Naive thymus-derived CD4-positive, alpha-beta T cell (primary cell): ENCODE measurements around the gene EMX2. TPM values are rescaled to one million over a fixed set of nuclear protein-coding genes. Genes with fewer than 3 reads are reported as not detected.

Experiments used
- ATAC-seq: fragments of 150-1000 bp; cut with Tn5 transposase; 2 replicates; pipeline ENCODE4 v1.10.0; 2021; ENCODE audit warnings: mild to moderate bottlenecking, moderate library complexity
- CTCF ChIA-PET: fragments of 350-600 bp; sonication (Branson Sonifier 250); formaldehyde crosslinking; loops from one replicate; lab custom pipeline; 2021; ENCODE audit warnings: antibody characterized with exemption; lab: Charles Lee
- POLR2A ChIA-PET: fragments of 350-600 bp; sonication (Branson Sonifier 250); formaldehyde crosslinking; loops from one replicate; lab custom pipeline; 2021; ENCODE audit warnings: antibody characterized with exemption, inconsistent platforms; lab: Charles Lee
- DNase-seq, 9 donors: peaks; one replicate each; pipeline versions ENCODE4 v3.0.0 to v3.0.0-alpha.2; 2020 to 2022; ENCODE audit warnings: mixed read lengths in 1 of 9
- H3K27ac ChIP-seq: one replicate; pipeline ENCODE4 v1.7.0; 2013; ENCODE audit warnings: mild to moderate bottlenecking, low read depth, low read length, moderate library complexity
- H3K27me3 ChIP-seq, 2 donors: one replicate each; pipeline ENCODE4 v1.7.0; 2013; ENCODE audit warnings: low read length in 2 of 2, mild to moderate bottlenecking in 2 of 2, moderate library complexity in 2 of 2; ENCODE audit not compliant: control insufficient read depth in 2 of 2, insufficient read depth in 2 of 2
- H3K36me3 ChIP-seq, 3 experiments: 1 replicate in 2 of 3; 2 replicates in 1 of 3; pipeline ENCODE4 v1.7.0; 2013; ENCODE audit warnings: low read length in 3 of 3, mild to moderate bottlenecking in 3 of 3, moderate library complexity in 1 of 3; ENCODE audit not compliant: insufficient read depth in 3 of 3, control insufficient read depth in 2 of 3
- H3K4me1 ChIP-seq, 2 donors: one replicate each; pipeline ENCODE4 v1.7.0; 2013; ENCODE audit warnings: low read length in 2 of 2, mild to moderate bottlenecking in 2 of 2, moderate library complexity in 1 of 2; ENCODE audit not compliant: control insufficient read depth in 2 of 2, insufficient read depth in 2 of 2
- H3K4me3 ChIP-seq: 2 replicates; pipeline ENCODE4 v1.7.0; 2013; ENCODE audit warnings: mild to moderate bottlenecking, low read length
- H3K9me3 ChIP-seq, 3 experiments: 1 replicate in 2 of 3; 2 replicates in 1 of 3; pipeline ENCODE4 v1.7.0; 2013; ENCODE audit warnings: low read length in 3 of 3; ENCODE audit not compliant: control insufficient read depth in 2 of 3
- H3K27ac Mint-ChIP-seq, 9 donors: one replicate each; pipeline ENCODE4 v1.8.0; 2020 to 2022; ENCODE audit warnings: mixed read lengths in 9 of 9, mild to moderate bottlenecking in 8 of 9, moderate library complexity in 5 of 9, inconsistent platforms in 2 of 9
- H3K27me3 Mint-ChIP-seq, 5 donors: one replicate each; pipeline ENCODE4 v1.8.0; 2021 to 2022; ENCODE audit warnings: mixed read lengths in 5 of 5, mild to moderate bottlenecking in 1 of 5
- H3K36me3 Mint-ChIP-seq, 5 donors: one replicate each; pipeline ENCODE4 v1.8.0; 2020 to 2022; ENCODE audit warnings: mixed read lengths in 5 of 5, mild to moderate bottlenecking in 3 of 5, inconsistent platforms in 1 of 5
- H3K4me1 Mint-ChIP-seq, 7 donors: one replicate each; pipeline ENCODE4 v1.8.0; 2020 to 2022; ENCODE audit warnings: mixed read lengths in 7 of 7, mild to moderate bottlenecking in 3 of 7, inconsistent platforms in 1 of 7
- H3K4me3 Mint-ChIP-seq, 10 donors: one replicate each; pipeline ENCODE4 v1.8.0; 2020 to 2022; ENCODE audit warnings: mild to moderate bottlenecking in 10 of 10, mixed read lengths in 10 of 10, moderate library complexity in 6 of 10, inconsistent platforms in 2 of 10
- H3K9me3 Mint-ChIP-seq, 11 donors: one replicate each; pipeline ENCODE4 v1.8.0; 2020 to 2022; ENCODE audit warnings: mixed read lengths in 11 of 11, mild to moderate bottlenecking in 4 of 11, inconsistent platforms in 1 of 11, moderate library complexity in 1 of 11
- intact Hi-C, 2 donors: fragments of 100-400 bp; cut with micrococcal nuclease; formaldehyde crosslinking; loops; one replicate each; pipeline ENCODE4 v1.15.1; 2023
- polyA plus RNA-seq, 2 donors: library from polyadenylated mRNA; unstranded; fragments of 300-500 nt; fragmentation: Illumina TruSeq; gene quantifications; one replicate each; pipeline ENCODE4 v1.2.3, GENCODE V29; 2021
- total RNA-seq, 6 experiments: library from RNA in 5 of 6; stranded (reverse) in 5 of 6; gene quantifications; 1 replicate in 5 of 6; 2 replicates in 1 of 6; pipeline ENCODE4 v1.2.3 and lab custom pipeline; 2021 to 2026

The EMX2 gene
- total and polyA plus RNA-seq, 7 experiments from 2014 or later: not detected

GRCh38 chr10:117590101-117590875, 47.7 kb downstream of the EMX2 start:
- Mint-ChIP-seq H3K9me3 (peaks cover 0 to 7% (median 0%) of the 10 kb centered on the region in 11 donors), H3K27me3 (peaks cover 3 to 55% (median 27%) of the 10 kb centered on the region in 5 donors), H3K4me1 (no peaks in the 10 kb centered on the region), H3K4me3 (no peak overlapping the region), H3K27ac (no peak overlapping the region), H3K36me3 (no peaks in the 10 kb centered on the region)
- Histone ChIP-seq H3K27me3 (no peaks in the 10 kb centered on the region), H3K4me3 (no peak overlapping the region), H3K9me3 (no peaks in the 10 kb centered on the region), H3K4me1 (no peaks in the 10 kb centered on the region), H3K27ac (no peak overlapping the region), H3K36me3 (no peaks in the 10 kb centered on the region)
- ChIA-PET CTCF (no interaction called here), POLR2A (no interaction called here)
- ATAC-seq: no peak
- no peak for DNase-seq
- intact Hi-C loops: no loop called here

- no peak overlapping the region for H3K4me3 Mint-ChIP-seq
- POLR2A ChIA-PET: no interaction called here
- H3K27ac ChIP-seq: no peak overlapping the region
- no peak overlapping the region for H3K27ac Mint-ChIP-seq
- intact Hi-C loops: no loop called here
- H3K27me3 Mint-ChIP-seq: peaks cover 3 to 53% (median 26%) of the 10 kb centered on the region in 5 donors
- no peaks in the 10 kb centered on the region for H3K27me3 ChIP-seq
- no peak overlapping the region for H3K4me3 ChIP-seq
- peaks cover 0 to 7% (median 0%) of the 10 kb centered on the region in 11 donors for H3K9me3 Mint-ChIP-seq
- no peaks in the 10 kb centered on the region for H3K9me3 ChIP-seq
- H3K4me1 Mint-ChIP-seq: no peaks in the 10 kb centered on the region
- ATAC-seq (no peak), DNase-seq (no peak)
- CTCF ChIA-PET: no interaction called here
- H3K36me3 Mint-ChIP-seq: no peaks in the 10 kb centered on the region
- no peaks in the 10 kb centered on the region for H3K4me1 ChIP-seq
- H3K36me3 ChIP-seq: no peaks in the 10 kb centered on the region
These were observed 48.5 kb downstream of the EMX2 start for GRCh38 chr10:117591043-117591442.

GRCh38 chr10:117594722-117595121, 52.2 kb downstream of the EMX2 start:
- no peak overlapping the region for H3K4me3 ChIP-seq
- Mint-ChIP-seq H3K4me1 (no peaks in the 10 kb centered on the region), H3K27me3 (peaks cover 6 to 45% (median 21%) of the 10 kb centered on the region in 5 donors), H3K36me3 (no peaks in the 10 kb centered on the region), H3K4me3 (no peak overlapping the region), H3K27ac (no peak overlapping the region), H3K9me3 (peaks cover 0 to 1% (median 0%) of the 10 kb centered on the region in 11 donors)
- H3K36me3 ChIP-seq: no peaks in the 10 kb centered on the region
- POLR2A ChIA-PET: no interaction called here
- CTCF ChIA-PET: no interaction called here
- H3K27me3 ChIP-seq: no peaks in the 10 kb centered on the region
- H3K9me3 ChIP-seq: no peaks in the 10 kb centered on the region
- DNase-seq (no peak), ATAC-seq (no peak)
- H3K27ac ChIP-seq: no peak overlapping the region
- H3K4me1 ChIP-seq: no peaks in the 10 kb centered on the region
- intact Hi-C loops: no loop called here

- H3K9me3 ChIP-seq: no peaks in the 10 kb centered on the region
- peaks cover 0 to 3% of the 10 kb centered on the region in 2 donors for H3K27me3 ChIP-seq
- no peak overlapping the region for H3K27ac ChIP-seq
- Mint-ChIP-seq H3K27me3 (peaks cover 3 to 41% (median 6%) of the 10 kb centered on the region in 5 donors), H3K27ac (no peak overlapping the region), H3K4me3 (no peak overlapping the region), H3K9me3 (peaks cover 0 to 1% (median 0%) of the 10 kb centered on the region in 11 donors), H3K4me1 (no peaks in the 10 kb centered on the region), H3K36me3 (no peaks in the 10 kb centered on the region)
- intact Hi-C loops: no loop called here
- no peak for DNase-seq
- no peaks in the 10 kb centered on the region for H3K36me3 ChIP-seq
- ChIA-PET POLR2A (no interaction called here), CTCF (no interaction called here)
- no peak overlapping the region for H3K4me3 ChIP-seq
- ATAC-seq: no peak
- H3K4me1 ChIP-seq: no peaks in the 10 kb centered on the region
These were observed 54.2 kb downstream of the EMX2 start for GRCh38 chr10:117596706-117597105.

- Histone ChIP-seq H3K36me3 (no peaks in the 10 kb centered on the region), H3K9me3 (no peaks in the 10 kb centered on the region), H3K4me3 (no peak overlapping the region), H3K27me3 (peaks cover 0 to 3% of the 10 kb centered on the region in 2 donors), H3K27ac (no peak overlapping the region), H3K4me1 (no peaks in the 10 kb centered on the region)
- intact Hi-C loops: no loop called here
- no peak overlapping the region for H3K27ac Mint-ChIP-seq
- CTCF ChIA-PET: no interaction called here
- no peak overlapping the region for H3K4me3 Mint-ChIP-seq
- ATAC-seq: no peak
- peaks cover 3 to 41% (median 4%) of the 10 kb centered on the region in 5 donors for H3K27me3 Mint-ChIP-seq
- POLR2A ChIA-PET: no interaction called here
- H3K9me3 Mint-ChIP-seq: peaks cover 0 to 4% (median 0%) of the 10 kb centered on the region in 11 donors
- no peaks in the 10 kb centered on the region for H3K36me3 Mint-ChIP-seq
- DNase-seq: no peak
- H3K4me1 Mint-ChIP-seq: no peaks in the 10 kb centered on the region
These were observed 54.7 kb downstream of the EMX2 start for GRCh38 chr10:117597216-117597615.

Other genes starting within 250 kb of the EMX2 start
- gene PDZD8, start 167.3 kb upstream of the EMX2 start, total RNA-seq: 10 to 100 TPM; 12.6 to 24.0 (median 17.1) TPM
- gene PDZD8, start 167.3 kb upstream of the EMX2 start, polyA plus RNA-seq: 10 to 100 TPM in 1 of 2 donors, 1 to 10 TPM in 1; 8.5 to 10.8 TPM